Hepatocyte (in vitro differentiated cells): ENCODE results near the gene PRDX5. TPM values are rescaled to one million over a fixed set of nuclear protein-coding genes. Genes with fewer than 3 reads are reported as not detected.
A peak's percentile ranks its signal among the peaks of the same experiment; 100 is the strongest.

Source experiments
- DNase-seq: peaks from one replicate; pipeline ENCODE4 v3.0.0-alpha.2; 2016; ENCODE audit warnings: low spot score
- H2AFZ ChIP-seq: fragments of 200-600 bp; sonication (generic); 2 replicates; pipeline ENCODE4 v1.6.0; 2016; ENCODE audit warnings: antibody characterized with exemption, mild to moderate bottlenecking
- H3K27ac ChIP-seq: fragments of 200-600 bp; sonication (generic); 2 replicates; pipeline ENCODE4 v1.5.1; 2016; ENCODE audit warnings: mild to moderate bottlenecking
- H3K27me3 ChIP-seq: fragments of 200-600 bp; sonication (generic); 2 replicates; pipeline ENCODE4 v1.6.1; 2016
- H3K36me3 ChIP-seq: fragments of 200-600 bp; sonication (generic); replicated peaks from 2 replicates; pipeline ENCODE4 v1.5.1; 2016; ENCODE audit warnings: low read depth; ENCODE audit not compliant: insufficient read depth
- H3K4me1 ChIP-seq: fragments of 200-600 bp; sonication (generic); 2 replicates; pipeline ENCODE4 v1.5.1; 2016; ENCODE audit warnings: mild to moderate bottlenecking, moderate library complexity; ENCODE audit not compliant: insufficient read depth
- H3K4me2 ChIP-seq: fragments of 200-600 bp; sonication (generic); 2 replicates; pipeline ENCODE4 v1.6.0; 2016
- H3K4me3 ChIP-seq: fragments of 200-600 bp; sonication (generic); 2 replicates; pipeline ENCODE4 v1.5.1; 2016; ENCODE audit warnings: mild to moderate bottlenecking
- H3K79me2 ChIP-seq: fragments of 200-600 bp; sonication (generic); 2 replicates; pipeline ENCODE4 v1.6.0; 2017; ENCODE audit warnings: mild to moderate bottlenecking
- H3K9me2 ChIP-seq: fragments of 200-600 bp; sonication (generic); replicated peaks from 2 replicates; pipeline ENCODE4 v1.6.0; 2017; ENCODE audit warnings: mild to moderate bottlenecking; ENCODE audit not compliant: insufficient read depth
- H3K9me3 ChIP-seq: fragments of 200-600 bp; sonication (generic); 2 replicates; pipeline ENCODE4 v1.5.1; 2016; ENCODE audit warnings: low read depth, mild to moderate bottlenecking
- H4K20me1 ChIP-seq: fragments of 200-600 bp; sonication (generic); 2 replicates; pipeline ENCODE4 v1.6.0; 2016; ENCODE audit warnings: mild to moderate bottlenecking; ENCODE audit not compliant: insufficient read depth, poor library complexity, severe bottlenecking
- CTCF ChIP-seq: fragments of 200-600 bp; sonication (generic); IDR thresholded peaks from 2 replicates; pipeline ENCODE4 v1.5.1; 2016; ENCODE audit warnings: antibody characterized with exemption, mild to moderate bottlenecking; ENCODE audit not compliant: poor library complexity
- EZH2 ChIP-seq: fragments of 200-600 bp; sonication (generic); IDR thresholded peaks from 2 replicates; pipeline ENCODE4 v1.6.1; 2016; ENCODE audit warnings: antibody characterized with exemption, mild to moderate bottlenecking, borderline replicate concordance
- EZH2phosphoT487 ChIP-seq: fragments of 200-600 bp; sonication (generic); IDR thresholded peaks from one replicate; pipeline ENCODE4 v1.6.1; 2018; ENCODE audit warnings: antibody characterized with exemption, mild to moderate bottlenecking, low read depth, moderate library complexity; ENCODE audit not compliant: unreplicated experiment, severe bottlenecking
- WGBS: methylation state at CpG from one replicate; pipeline ENCODE4 v1.1.6; 2016; ENCODE audit warnings: low lambda C conversion rate; ENCODE audit errors: missing lambda C conversion rate; 5-methylcytosine and 5-hydroxymethylcytosine counted together
- polyA plus RNA-seq: library from polyadenylated mRNA; unstranded; fragments of >200 nt; fragmentation: Nextera tagmentation; extraction: Ambion mirVana; gene quantifications from 2 replicates; pipeline ENCODE4 v1.2.1, GENCODE V29; 2016
- total RNA-seq: library from RNA; depleted of rRNA; stranded (reverse); fragments of >200 nt; gene quantifications from 2 replicates; pipeline ENCODE4 v1.2.3, GENCODE V29; 2014

The PRDX5 gene
- total and polyA plus RNA-seq, 2 experiments from 2014 or later: 267 to 517 TPM

- H2AFZ ChIP-seq: no peak overlapping the region
- TF ChIP-seq CTCF: no peak
- TF ChIP-seq EZH2phosphoT487: no peak
- no peak for TF ChIP-seq EZH2
- no peaks in the 10 kb centered on the region for H3K79me2 ChIP-seq
- no peak overlapping the region for H3K4me2 ChIP-seq
- no peaks in the 10 kb centered on the region for H3K27me3 ChIP-seq
- no peaks in the 10 kb centered on the region for H3K9me2 ChIP-seq
- no peaks in the 10 kb centered on the region for H4K20me1 ChIP-seq
- H3K27ac ChIP-seq: no peak overlapping the region
- no peaks in the 10 kb centered on the region for H3K9me3 ChIP-seq
- no peaks in the 10 kb centered on the region for H3K4me1 ChIP-seq
- H3K36me3 ChIP-seq: no peaks in the 10 kb centered on the region
- DNase-seq: peak; percentile 34
- no peak overlapping the region for H3K4me3 ChIP-seq
- 42% methylated on average over 18 of the region's 33 CpGs for WGBS
Measured at GRCh38 chr11:64340671-64341335, 22.9 kb downstream of the PRDX5 start.

DNA sequence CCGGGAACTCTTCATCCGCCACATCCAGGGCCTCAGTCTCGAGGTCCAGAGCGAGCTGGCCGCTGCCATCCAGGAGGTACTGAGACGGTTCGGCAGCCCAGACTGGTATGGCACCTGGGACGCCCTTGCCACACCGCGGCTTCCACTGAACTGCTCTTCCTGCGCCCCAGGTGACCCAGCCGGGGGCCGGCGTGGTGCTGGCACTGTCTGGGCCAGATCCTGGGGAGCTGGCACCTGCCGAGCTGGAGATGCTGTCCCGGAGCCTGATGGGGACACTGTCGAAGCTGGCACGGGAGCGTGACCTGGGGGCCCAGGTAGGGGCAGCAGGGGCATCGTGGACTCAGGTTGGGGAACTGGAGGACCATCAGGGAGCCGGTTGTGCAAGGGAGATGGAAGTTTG is 23.5 kb downstream of the PRDX5 start:
- Histone ChIP-seq H3K9me3 (no peaks in the 10 kb centered on the region), H3K36me3 (no peaks in the 10 kb centered on the region), H3K4me2 (no peak overlapping the region), H3K4me1 (no peaks in the 10 kb centered on the region), H4K20me1 (no peaks in the 10 kb centered on the region), H3K27me3 (no peaks in the 10 kb centered on the region), H3K9me2 (no peaks in the 10 kb centered on the region), H2AFZ (no peak overlapping the region), H3K79me2 (no peaks in the 10 kb centered on the region), H3K27ac (no peak overlapping the region), H3K4me3 (no peak overlapping the region)
- 92% methylated on average over 19 of the region's 21 CpGs for WGBS
- peak; percentile 3 for DNase-seq
- TF ChIP-seq CTCF (no peak), EZH2 (no peak), EZH2phosphoT487 (no peak)

- Histone ChIP-seq H3K4me3 (no peak overlapping the region), H3K36me3 (no peaks in the 10 kb centered on the region), H3K27me3 (no peaks in the 10 kb centered on the region), H2AFZ (peak overlapping the region; percentile 29), H3K9me3 (no peaks in the 10 kb centered on the region), H4K20me1 (no peaks in the 10 kb centered on the region), H3K79me2 (no peaks in the 10 kb centered on the region), H3K4me1 (no peaks in the 10 kb centered on the region), H3K27ac (no peak overlapping the region), H3K9me2 (no peaks in the 10 kb centered on the region), H3K4me2 (peak overlapping the region; percentile 63)
- TF ChIP-seq EZH2: no peak
- no peak for TF ChIP-seq EZH2phosphoT487
- TF ChIP-seq CTCF: peak; percentile 45
- peak; percentile 93 for DNase-seq
- WGBS: 32% methylated on average over 36 of the region's 55 CpGs
Measured at GRCh38 chr11:64341851-64342791, 24.2 kb downstream of the PRDX5 start.
